CD4-positive, alpha-beta T cell treated with Interleukin-4 for 1 hour (primary cell): ENCODE measurements around the gene DES.
"Not testable (repeated sequence)": the region's sequence is repeated elsewhere in the genome, so short reads cannot be mapped to it uniquely, and the experiment has no call there.

Experiments
- DNase-seq, 2 donors: peaks; one replicate each; pipeline ENCODE4 v3.0.0-alpha.2; 2020 to 2022

The DES gene

DNA sequence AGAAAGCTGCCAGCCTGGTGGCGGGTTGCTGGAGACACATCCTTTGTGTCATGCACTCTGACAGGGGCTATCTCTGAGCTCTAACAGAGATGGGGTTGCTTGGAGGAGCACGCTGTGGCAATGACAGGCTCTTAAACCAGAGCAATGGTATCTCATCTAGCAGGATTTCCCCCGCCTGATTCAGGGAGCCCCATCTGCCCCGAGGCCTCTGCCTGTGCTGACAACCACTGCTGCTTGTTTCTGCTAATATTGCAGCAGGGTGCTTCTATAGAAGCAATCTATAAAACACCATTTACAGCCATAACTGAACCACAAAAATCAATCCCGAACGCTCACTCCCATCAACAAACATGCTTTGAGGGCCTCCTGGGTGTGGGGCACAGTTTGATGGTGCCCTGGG lies 17.6 kb upstream of the DES start:
- DNase-seq = no peak

DNA sequence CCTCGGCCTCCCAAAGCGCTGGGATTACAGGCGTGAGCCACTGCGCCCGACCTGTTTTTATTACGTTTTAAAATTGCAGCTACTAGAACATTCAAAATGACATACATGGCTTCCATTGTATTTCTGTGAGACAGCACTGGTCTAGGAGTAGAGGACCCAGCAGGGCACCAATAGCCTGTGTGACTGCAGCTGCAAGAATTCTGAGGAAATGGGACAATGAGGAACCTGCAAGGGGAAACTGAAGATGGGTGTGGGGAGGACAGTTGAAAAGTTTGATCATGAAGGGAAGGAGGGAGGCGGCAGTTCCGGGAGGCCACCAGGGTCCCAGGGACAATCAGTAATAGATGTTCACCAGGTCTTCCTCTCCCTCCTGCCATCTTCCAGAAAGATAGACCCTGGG lies 16.6 kb upstream of the DES start:
- peak in 1 of 2 donors; percentile 15 for DNase-seq

DNA sequence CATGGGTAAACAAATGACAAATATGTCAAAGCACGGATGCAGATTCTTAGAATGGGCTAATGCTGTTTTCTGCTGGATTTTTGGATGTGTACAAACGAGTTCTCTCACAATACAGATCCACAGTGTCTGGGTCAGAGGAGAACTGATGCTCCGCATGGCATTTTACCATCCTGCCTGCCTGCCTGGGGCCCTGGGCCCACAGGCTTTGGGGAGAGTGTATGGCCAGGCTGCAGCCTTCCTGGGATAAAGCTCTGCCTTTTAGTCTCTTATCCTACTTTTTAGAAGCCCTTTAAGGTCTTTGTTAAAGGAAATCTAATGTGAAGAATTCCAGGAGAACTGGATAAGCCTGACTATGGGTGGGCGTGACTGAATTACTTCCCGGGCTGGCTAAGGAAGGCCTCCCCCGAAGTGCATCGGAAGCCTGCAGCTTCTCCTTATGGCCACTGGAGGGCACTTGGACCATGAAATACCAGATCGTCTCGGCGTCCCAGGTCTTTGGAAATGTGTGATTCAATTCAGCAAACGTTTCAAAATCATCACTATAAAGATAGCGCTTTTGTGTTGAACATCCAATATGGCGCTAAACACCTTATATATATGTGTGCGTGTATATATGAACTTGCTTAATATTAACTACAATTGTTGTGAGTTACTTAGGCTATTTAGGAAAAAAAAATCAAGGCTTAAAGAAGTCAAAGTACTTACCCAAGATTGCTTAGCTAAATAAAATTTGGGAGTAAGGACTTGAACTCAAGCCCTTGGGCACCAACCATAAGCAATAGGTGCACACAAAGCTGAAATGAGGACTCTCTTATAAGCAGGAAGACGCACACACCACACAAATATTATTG lies 15.3 kb upstream of the DES start:
- peak; percentile 65 to 66 for DNase-seq

GRCh38 chr2:219403861-219404260 lies 14.3 kb upstream of the DES start:
- no peak for DNase-seq

DNA sequence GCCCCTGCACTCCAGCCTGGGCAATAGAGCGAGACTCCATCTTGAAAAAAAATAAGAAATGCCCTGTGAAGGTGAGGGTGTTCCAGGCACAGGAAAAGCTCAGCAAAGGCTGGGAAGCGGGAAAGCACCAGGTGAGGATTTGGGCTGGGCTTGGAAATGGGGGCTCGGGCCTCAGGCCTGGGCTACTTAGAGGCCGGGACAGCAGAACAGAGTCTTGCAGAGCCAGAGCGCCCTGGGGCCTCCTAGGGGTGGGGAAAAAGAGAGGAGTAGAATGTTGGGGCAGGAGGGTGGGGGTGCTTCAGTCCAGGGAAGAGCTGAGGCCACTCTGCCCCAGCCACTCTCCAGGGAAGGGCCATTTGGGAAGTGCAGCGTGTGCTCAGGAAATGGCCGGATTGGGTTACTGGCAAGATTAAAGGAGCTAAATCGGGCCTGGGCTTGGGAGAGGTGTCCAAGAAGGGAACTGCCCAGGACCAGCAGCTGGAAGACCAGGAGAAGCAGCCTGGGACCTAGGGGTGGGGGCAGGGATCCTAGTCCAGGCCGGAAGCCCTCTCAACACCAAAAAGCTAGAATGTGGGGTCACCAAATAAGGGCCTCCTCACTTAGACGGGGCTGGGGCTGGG lies 13.8 kb upstream of the DES start:
- DNase-seq = no peak

DNA sequence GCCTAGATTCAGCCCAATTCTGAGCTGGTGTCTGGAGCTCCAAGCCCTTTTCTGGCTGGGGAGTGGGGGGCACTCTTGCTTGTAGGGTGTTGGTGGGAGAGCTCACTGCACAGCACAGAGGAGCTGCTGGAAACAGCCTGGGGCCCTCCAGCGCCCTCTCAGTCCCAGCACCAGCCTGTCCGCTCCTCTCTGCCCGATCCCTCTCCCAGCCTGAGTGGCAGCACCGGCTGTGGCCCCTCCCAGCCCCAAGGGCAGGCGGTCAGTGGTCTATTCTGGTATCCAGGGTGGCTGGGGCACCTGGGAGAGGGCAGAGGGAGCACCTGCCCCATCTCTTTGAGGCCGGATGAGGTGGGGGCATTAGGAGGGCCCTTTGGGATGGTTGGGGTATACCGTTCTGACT lies 13.2 kb upstream of the DES start:
- DNase-seq = no peak

- DNase-seq = no peak
Observed at GRCh38 chr2:219405451-219405850, 12.7 kb upstream of the DES start.

DNA sequence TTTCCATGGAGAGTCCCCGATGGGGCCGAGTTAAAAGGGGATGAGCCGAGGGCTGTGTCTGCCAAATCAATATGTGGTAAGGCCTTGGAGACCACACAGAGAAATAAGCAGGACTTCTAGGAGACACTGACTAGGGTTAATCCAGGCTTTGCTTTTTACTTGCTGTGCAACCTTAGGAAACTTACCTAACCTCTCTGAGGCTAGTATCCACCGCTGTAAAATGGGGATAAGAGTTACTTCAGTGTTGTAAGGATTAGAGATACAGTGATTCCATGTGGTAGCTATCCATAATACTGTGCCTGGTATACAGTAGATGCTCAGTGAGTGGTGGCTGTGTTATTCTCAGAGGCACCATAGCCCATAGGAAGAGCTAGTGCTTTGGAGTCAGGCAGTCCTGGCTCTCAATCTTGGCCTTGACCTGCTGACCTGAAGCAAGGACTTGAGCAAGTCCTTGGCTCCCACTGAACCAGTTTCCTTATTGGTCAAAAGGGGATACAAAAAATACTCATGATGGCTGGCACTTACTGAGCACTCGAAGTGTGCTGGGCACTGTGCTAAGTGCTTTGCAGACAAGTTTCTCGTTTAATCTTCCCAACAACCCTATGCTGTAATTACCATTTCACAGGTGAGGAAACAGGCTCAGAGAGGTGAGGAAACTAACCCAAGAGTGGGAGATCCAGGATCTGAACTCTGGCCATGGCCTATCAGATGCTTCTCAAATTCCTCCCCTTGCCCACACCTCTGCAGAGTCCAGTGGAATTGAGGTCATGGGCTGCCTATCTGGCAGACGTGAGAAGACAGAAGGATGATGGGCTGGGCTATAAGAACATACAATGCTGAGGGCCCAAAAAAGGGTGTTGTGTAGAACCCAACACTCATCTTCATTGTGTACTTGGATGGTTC lies 12.0 kb upstream of the DES start:
- DNase-seq = no peak

- DNase-seq = no peak
Observed at GRCh38 chr2:219406861-219407230, 11.3 kb upstream of the DES start.

- DNase-seq = not testable (repeated sequence)
Observed at GRCh38 chr2:219407343-219407742, 10.8 kb upstream of the DES start.

DNA sequence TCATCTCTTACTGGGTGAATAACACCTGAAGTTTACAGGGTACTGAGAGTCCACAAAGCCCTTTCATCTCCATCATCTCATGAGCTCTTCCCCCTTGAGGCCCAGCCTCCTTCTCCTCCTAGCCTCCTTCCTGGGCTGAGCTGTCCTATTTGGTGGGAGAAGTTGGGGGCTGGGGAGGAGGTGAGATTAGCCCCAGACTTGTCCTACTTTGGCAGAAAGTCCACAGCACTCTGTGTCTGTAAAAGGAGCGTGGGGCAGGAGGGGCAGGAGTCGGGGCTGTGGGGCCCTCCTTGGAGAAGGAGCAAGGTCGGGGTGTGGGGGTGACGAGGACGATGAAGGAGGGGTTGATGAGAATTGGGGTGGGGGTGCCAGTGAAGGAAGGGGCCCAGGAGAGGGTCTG lies 10.0 kb upstream of the DES start:
- DNase-seq = no peak

DNA sequence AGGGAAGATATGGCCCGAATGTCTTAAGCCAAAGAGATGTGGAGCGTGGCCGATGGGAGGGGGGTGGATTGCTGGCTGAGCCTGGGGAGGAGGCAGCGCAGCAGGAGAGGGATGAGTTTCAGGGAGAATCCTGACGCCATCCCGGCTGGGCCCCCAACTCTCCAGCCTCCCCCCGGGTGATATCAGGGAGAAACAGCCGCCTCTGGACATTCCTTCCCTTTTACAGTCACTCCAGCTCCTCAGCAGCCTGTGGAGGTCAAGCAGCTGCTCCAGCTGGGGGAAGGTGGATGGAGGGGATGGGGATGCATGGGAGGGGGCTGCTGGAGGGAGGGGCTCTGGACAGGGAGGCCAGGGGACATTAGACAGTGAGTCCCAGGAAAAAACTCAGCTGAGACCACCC lies 9.5 kb upstream of the DES start:
- DNase-seq = no peak

GRCh38 chr2:219409619-219410018 lies 8.6 kb upstream of the DES start:
- DNase-seq = no peak

- DNase-seq = no peak
Observed at GRCh38 chr2:219410390-219410789, 7.8 kb upstream of the DES start.

DNA sequence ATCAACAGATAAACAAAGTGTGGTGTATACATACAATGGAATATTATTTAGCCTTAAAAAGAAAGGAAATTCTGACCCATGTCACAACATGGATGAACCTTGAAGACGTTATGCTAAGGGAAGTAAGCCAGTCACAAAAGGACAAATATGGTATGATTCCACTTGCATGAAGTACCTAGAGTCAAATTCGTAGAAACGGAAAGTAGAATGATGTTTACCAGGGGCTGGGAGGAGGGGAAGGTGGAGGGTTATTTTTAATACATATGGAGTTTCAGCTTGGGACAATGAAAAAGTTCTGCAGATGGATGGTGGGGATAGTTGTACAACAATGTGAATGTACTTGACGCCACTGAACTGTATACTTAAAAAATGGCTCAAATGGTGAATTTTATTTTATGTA lies 3.3 kb upstream of the DES start:
- no peak for DNase-seq

- no peak for DNase-seq
Observed at GRCh38 chr2:219415580-219416234, 2.5 kb upstream of the DES start.

DNA sequence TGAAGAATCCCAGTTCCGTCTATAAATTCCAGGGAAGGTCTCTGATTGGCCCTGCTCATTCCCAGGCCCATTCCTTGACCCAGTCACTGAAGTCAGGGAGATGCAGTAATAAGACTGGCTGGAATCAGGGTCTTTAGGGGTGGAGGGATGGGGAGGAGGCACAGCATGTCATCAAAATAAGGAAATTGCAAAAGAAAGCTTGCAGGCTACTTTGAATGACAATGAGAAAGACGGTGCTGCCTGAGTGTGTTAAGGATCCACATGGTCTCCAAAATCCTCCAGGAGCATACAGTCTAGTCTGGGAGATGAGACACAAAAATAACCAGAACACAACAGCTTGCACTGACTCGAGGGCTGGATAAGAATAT lies 2.0 kb upstream of the DES start:
- no peak for DNase-seq

DNA sequence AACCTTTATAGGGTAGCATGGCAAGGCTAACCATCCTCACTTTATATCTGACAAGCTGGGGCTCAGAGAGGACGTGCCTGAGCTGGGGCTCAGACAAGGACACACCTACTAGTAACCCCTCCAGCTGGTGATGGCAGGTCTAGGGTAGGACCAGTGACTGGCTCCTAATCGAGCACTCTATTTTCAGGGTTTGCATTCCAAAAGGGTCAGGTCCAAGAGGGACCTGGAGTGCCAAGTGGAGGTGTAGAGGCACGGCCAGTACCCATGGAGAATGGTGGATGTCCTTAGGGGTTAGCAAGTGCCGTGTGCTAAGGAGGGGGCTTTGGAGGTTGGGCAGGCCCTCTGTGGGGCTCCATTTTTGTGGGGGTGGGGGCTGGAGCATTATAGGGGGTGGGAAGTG lies 1.2 kb upstream of the DES start:
- DNase-seq = no peak

GRCh38 chr2:219417374-219417773 lies 803 bp upstream of the DES start:
- no peak for DNase-seq

DNA sequence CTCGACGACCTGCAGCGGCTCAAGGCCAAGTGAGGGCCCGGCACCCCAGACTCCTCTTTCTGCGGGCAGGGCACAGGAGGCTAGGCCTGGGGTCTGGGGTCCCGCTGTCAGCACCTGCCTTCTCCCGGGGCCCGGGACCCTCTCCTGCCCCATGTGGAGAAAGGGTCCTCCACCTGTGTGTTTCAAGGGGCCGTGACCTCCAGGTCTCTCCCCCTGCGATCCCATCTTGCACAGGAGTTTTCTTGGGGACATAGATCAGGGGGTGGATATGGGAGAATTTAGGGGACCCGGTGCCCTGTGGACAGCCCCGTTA lies 791 bp downstream of the DES start:
- no peak for DNase-seq

GRCh38 chr2:219419331-219420197 lies 1.4 kb downstream of the DES start:
- no peak for DNase-seq

- DNase-seq = no peak
Observed at GRCh38 chr2:219420687-219421086, 2.5 kb downstream of the DES start.
